GM18517 (cell line): Measurements from ENCODE around the gene EFL1.
"Not testable (repeated sequence)": the region's sequence is repeated elsewhere in the genome, so short reads cannot be mapped to it uniquely, and the experiment has no call there.

Experiments used
- ATAC-seq: cut with Tn5 transposase; IDR thresholded peaks from one replicate; pipeline ENCODE4 v1.9.1; 2021; ENCODE audit warnings: mild to moderate bottlenecking, moderate library complexity; ENCODE audit not compliant: unreplicated experiment

EFL1 gene

DNA sequence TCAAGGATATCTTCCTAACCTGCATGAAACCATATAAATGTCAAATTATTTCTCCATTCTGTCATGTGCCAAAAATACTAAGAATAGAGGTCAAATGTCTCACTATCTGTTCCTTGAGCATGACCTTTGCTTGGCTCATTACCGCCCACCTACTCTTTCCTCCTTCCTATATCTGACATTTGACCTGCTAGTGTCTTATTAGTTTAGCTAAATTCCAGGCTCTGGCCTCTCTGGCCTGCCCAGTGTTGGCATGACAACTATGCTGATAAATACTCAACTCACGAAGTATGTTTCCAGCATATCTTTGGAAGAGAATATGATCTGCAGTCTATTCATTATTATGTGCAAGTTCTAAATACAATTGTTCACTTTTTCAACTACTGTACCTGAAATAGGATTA is 58.0 kb downstream of the EFL1 start:
- ATAC-seq = not testable (repeated sequence)

DNA sequence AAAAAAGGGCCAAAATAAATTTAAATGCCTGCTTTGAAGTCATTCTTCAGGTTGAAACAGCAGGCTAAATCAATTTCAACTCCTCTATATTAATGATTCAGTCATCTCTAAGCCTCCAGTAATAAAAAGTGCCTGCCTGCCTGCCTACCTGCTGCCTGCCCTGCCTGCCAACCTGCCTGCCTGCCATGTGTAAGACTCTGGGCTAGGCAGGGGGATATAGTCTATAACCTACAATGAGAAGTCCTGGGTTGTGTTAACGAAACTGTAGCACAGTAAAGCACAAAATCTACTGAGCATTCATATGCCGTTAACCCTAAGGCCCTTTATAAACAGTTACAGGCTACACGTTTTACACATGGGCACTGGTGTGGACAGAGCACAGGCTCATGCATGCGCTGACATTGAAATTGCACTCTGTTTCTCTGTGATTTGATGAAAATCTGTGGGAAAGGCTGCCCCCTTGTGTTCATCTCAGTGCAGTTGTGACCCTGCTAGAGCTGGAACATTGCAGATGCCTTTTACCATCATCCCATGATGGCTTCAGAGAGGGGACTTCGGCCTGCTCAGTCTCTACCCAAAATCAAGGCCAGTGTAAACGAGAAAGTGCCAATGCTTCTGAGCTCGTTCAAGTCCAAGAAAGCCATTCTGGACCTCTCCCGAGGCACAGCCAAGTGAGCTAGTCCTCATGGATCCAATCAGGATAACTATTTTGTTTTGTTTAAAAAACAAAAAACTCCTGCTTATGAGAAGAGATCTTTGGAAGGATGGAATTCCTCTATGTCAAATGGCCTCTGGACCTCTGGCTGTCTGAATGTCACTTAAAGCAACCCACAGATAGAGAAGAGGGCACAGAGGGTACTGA is 64.6 kb downstream of the EFL1 start:
- ATAC-seq = peak; percentile 86

DNA sequence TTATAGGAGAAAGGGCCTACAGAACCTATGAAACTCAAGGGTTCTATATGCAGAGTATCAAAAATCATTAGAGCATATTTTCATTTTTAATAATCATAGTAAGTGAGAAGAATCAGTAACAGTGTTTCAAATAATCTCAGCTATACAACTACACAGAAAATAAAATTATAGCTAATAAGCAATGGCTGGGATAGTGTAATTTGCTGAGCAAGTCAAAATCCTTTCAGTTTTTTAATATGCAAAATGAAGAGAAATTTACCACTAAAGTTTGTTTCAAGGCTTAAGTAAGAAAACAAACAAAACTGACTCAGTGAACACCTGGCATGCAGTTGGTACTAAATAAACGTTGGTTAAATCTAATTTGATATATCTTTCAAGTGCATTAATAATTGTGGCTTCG is 66.2 kb downstream of the EFL1 start:
- no peak for ATAC-seq

DNA sequence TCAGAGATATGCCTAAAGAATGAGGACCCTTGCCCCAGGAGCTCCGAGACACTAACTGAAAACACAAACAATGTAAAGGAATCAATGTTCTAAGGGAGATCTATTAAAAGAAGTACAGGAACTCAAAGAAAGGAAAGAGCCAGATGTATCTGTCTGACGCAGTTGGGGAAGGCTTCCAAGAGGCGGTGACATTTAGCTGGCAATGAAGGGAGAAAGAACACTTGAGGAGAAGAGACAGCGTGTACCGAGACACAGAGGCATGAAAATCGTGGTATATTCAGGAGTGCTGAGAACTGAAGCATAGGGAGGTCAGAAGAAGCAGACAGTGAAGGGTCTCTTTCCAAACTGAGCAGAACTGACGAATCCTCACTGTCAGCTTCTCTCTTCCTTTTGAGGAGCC is 66.7 kb downstream of the EFL1 start:
- not testable (repeated sequence) for ATAC-seq

DNA sequence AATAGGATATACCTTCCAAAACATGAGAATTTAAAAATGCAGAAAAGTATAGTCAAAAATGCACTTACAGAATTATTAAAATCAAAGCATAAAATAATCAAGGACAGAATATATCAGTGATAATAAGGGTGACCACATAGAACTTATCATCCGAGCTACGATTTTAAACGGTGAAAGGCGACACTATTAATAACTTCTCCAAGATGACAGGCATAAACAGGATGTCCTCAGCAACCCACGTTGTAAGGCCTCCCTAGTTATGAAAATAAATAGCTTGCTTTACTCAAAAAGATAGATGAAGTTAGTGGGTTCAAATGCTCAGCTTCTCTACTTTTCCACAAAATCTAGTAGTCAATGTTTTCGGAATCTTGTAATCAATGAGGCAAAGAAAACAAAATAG is 68.0 kb downstream of the EFL1 start:
- not testable (repeated sequence) for ATAC-seq

DNA sequence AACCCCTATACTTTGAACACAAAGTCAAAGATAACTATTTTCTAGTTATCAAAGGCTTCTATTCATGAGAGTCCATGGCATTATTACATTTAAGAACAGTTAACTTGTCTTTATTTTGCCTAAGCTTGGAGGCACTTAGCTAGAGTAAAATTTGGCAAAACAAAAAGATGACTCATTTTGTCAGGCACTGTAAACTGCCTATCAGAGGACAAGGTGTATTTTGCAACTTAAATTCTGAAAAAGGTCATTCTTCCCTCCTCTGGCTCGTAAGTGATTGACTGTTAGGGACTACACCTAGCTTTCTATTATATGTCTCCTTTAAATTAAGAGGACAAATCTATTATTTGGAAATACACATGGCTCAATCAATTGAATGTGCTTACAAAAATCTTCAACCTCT is 69.1 kb downstream of the EFL1 start:
- ATAC-seq = not testable (repeated sequence)

DNA sequence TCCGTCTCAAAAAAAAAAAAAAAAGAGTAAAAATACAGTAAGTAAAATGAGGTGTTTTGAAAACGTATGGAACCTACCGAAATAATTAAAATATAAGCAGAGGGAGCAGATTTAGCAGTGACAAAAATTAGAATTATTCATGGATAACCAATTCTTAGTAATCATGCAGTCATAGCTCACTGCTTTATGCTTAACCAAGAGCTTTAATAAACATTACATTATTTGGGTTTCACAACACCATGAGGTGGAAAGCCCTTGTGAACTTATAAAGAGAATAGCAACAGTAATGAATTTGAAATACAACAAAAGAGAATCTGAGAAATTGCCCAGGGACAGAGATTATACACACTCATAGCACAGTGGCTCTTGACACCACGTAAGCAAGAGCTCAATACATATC is 70.1 kb downstream of the EFL1 start:
- not testable (repeated sequence) for ATAC-seq

DNA sequence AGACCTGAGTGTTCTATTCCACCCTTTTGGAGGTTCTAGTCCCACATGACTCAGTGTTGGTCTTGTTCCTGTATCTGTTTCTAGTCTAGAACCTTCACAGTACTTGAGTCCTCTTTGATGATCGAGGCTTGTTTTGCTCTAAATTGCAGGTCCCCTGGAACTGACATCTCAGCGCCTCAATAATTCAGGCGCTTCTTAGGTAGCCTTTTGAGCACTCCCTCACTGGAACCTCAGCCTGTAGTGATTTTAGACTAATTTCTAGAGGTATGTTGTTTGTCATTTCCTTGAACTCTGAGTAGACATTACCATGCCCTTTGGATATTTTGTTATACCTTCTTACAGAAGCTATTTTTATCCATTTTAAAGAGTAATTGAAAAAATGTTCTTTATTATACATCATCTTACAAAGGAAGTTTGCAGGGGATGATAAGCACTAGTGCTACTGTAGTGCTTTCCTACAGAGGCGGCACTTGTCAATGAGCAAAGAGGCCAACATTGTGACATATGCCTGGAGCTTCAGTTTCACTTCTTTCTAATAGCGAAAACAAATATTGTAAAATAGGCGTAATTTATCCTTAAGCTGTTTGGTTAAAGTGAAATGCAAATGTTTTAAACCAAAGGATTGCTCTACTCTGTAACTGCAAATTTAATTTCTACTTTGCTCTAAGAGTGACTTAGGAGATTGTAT is 75.7 kb downstream of the EFL1 start:
- peak; percentile 84 for ATAC-seq

DNA sequence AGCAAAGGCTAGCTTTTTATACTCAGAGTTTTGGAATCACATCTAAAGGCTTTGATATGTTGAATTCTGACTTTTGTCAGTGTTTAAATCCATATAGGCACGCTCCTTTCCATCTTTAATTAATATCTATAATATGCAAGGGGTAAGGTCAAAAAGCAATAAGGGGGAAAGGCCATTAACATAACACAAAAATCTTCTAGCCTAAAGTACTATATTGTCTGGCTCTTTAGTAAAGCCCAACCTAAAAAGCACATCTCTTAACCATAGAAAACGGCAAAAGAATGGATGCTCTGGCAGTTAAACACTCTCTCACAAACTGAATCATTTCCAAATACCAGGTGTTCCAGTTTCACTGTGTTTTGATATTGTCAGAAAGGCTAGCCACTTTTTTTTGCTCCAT is 76.4 kb downstream of the EFL1 start:
- ATAC-seq = no peak

DNA sequence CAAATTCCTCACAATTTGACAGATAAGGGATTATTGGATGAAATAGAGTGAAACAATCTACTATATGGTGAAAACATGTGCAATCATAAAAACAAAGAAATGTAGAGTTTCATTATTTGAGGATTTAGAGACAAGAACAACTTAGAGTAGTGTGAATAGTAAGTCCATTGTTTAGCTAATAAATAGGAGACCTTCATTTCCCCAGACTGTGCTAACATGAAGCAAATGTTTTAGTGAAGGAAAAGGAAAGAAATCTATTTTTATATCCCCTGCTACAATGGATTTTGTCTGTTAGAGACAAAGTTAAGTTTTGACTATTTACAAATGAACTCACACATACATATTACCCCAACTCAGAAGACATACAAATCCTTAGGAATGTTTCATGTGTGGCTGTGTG is 77.8 kb downstream of the EFL1 start:
- ATAC-seq = no peak

DNA sequence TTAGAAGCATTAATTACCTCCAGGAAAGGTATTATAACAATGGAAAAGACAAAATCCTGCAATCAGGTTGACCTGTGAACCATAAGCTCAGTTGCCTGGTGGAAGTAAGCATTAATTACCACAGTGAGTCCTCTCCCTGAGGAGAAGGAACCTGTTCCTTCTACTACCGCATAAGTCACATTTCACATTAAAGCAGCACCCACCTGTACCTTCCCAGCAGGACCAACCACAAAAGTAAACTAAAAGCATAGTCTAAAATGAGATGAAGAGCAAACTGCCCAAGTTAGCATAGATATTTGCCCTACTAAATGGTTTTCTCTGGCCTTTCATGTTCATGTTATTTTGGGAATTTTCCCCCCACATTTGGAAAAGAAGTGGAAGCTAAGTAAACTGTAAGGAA is 78.2 kb downstream of the EFL1 start:
- ATAC-seq = no peak

DNA sequence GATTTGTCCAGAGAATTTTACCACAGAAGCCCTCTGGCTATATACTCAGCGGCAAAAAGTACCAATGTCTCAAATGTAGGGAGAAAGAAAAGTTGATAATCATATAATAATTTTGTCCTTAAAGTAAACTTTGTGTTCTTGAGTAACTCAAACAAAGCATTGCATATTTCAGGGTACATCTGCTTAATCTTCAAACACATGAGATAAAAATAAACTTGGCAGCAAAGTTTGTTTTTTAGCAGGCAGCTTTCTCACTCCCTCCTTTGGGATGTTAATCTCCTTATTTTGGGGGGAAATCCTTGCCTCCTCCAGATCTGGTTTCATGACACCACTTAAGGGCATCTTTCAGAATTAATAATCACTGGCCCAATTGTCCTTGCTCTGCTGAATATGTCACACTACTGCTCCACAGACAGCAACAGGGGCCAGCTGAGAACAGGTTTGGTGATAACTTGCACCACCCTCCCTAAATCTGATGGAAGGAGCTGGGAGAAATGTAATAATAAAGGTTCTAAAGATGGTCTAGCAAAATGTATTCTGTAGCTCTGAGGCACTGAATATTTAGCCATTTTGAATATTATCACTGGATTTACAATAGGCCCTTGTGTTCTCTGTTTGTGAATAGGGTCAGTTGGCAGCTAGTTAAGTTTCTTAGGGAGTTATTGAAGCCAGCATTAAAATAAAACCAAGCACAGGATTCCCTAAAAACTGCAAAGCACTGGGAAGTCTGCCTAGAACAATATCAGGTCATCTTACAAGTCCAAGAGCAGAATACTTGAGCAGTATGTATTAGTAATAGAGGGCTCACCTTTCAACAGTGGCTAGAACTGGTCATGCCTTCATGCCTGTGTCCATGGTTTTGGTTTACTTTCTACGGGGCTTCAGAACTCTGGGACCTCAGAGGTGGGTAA is 79.2 kb downstream of the EFL1 start:
- ATAC-seq = no peak

DNA sequence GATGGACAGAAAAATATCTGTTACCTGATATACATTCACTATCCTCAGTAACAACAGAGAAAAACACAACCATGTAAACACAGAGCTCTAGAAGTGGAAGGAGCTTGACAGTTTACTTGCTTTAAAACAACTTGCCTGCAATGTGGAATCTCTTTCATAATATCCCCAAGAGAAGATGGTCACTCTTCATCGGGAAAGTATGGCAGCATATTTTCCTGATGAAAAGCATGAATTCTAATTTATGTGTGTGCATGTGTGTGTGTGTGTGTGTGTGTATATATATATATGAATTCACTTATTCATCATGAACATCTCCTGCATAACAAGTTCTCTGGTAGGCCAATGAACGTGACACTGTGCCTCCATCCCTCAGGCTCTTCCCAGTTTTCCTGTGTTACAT is 81.2 kb downstream of the EFL1 start:
- ATAC-seq = no peak

DNA sequence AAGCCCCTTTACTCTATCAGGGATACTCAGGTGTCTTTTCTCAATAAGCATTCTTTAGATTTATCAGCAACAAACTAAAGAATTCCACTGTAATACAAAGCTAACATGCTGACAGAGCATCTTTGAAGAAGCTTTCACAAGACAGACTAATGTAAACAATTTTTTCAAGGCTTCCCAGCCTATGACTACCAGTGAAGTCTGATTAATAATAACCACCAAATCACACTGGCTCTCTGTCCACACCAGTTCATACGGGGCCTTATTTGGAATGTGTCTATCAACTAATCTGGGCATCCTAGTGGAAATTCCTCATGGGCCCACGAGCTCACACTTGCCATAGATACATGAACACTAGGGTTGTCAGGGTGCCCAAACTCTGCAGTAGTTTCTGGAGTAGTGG is 84.5 kb downstream of the EFL1 start:
- no peak for ATAC-seq

DNA sequence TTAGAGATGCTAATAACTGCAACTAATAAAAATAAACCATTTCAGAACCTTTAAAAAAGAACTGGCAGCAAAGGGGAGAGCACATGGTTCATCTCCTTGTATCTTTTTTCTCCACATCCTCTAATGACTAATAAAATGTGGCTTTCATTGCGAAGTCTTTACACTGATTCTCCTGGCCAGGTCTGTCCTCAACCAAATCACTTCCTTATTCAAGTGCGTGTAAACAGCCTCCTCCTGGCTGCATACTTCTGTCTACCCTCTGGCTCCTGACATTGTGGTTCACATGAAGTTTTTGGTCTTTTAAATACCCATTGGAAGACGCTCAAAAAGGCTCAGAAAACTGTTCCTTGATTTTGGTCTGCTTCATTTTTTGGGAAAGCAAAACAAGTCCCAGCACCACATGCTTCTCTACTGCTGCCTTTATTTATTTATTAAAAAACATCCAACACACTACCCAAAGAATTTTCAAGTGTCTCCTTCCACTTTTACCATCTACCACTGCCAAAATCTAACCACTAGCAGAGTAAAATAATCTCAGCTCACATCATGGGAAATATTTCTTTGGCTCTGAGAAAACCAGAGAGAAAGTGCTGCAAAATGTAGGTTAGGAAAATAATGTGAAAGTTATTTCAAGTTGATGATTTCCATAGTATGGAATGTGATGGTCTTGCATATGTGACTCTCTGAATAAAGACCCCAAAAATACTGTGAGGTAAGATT is 85.1 kb downstream of the EFL1 start:
- ATAC-seq = no peak

DNA sequence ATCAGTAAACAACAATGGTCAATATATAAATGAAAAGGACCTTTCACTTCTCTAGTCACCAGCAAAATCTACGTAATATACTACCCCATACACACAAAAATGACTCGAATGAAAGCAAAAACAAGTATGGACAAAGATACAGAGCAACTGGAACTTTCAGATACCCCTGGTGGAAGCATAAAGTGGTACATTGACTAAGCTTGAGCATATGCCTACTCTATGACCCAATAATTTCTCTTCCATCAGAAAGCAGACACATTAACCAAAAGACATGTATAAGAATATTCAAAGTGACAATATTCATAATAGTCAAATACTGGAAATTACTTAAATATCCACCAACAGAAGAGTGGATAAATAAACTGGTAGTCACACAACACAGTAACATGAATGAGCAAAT is 86.0 kb downstream of the EFL1 start:
- ATAC-seq = no peak

DNA sequence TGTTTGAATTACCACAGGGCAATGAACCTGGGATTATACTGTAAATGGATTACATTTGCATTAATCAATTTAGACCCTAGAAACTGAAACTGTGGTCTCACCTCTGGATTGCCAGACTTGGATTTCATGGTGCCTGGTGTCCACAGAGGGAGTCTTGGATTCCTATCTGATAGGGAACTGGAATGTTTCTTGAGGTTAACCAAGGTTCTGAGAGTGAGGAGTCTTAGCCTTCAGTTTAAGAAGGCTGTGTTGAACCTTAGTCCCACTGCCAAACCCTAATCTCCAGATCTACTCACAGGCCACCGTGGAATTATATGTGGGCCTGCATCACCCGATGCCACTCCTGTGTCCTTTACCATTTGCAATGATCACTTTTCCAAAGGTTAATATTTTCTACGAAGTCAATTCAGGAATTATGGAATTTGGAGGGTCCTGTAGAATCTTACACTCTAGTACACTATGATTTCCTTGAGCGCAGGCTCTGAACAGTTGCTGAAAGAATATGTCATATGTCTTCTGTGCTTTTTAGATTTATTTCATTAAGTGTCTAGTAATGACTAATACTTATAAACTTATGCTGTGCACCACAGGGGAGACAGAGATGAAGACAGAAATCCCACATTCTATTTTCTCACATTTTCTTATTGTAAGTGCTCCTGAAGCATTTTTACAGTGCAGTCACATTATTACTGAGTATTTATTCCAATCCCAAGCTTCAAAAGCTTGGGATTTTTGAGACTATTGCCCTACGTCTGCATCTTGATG is 87.9 kb downstream of the EFL1 start:
- no peak for ATAC-seq

DNA sequence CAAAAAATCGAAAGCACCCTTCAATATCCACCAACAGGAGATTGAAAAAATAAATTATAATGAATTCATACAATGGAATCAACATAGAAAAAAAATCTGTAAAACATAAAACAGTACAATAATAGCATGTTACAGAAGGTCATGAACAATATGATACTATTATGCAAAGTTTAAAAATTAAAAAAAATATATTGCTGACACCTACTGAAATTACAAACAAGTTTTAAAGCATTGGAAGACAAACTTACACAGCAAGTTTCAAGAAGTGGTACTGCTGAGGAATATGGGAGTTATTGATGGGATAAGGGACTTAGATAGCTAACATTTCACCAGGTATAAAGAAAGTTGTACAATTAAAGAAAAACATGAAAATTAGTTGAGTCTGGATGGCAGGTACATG is 89.4 kb downstream of the EFL1 start:
- ATAC-seq = no peak

DNA sequence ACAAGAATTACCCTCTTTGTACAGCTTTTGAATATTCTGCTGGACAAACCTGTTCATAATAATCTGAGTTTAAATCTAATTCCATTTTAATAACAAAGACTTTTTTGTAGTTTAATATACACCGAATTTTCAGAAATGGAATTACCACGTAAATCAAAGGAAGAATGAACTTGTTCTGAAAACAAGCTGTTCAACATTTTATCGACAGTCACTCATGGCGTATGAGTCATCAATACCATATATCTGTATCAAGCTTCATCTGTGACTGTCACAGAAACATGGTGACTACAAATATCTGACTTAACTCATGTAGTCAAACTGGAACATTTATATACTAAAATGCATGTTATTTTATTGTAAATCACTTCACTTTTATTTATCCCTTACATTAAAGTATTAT is 90.0 kb downstream of the EFL1 start:
- no peak for ATAC-seq

DNA sequence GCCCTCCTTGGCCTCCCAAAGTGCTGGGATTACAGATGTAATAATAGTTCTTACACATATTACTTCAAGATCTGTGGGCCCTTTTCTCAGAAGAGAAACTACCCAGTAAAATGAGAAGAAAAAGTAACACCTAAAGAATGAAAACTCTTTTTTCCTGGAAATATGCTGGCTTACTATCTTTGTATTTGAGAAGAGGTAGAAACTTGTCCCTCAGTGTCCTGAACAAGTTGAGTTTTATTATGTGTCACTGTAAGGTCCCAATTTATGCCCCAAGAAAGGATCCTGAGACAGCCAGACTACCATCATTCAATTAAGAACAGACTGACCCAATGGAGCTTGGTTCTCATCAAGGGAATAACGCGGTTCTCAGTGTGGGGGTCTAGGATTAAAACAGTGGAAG is 93.8 kb downstream of the EFL1 start:
- ATAC-seq = no peak
